ENCODE measurements around the gene ANKS1A. TPM values are rescaled to one million over a fixed set of nuclear protein-coding genes. Genes with fewer than 3 reads are reported as not detected.

The ANKS1A gene
- total RNA-seq, 1 donor from 2014 or later, result 17.0 TPM

DNA sequence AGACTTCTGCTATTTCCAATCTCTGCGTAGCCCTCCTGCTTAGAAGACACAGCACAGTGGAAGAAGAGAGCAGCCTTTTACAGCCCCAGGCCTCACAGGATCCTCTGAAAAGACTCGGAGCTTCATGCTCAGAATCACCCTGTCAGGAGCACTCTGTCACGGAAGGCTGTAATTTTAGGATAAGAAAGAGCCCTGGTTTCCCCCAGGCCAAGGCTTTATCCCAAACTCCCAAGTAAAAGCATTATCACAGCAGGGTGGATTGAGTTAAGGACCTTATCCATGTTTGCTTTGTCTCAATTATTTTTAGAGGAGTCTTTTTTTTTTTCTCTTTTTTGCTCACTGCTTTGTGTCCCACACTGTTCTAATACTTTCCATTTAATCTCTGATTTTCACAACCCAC, 39.2 kb downstream of the ANKS1A start:
- Mint-ChIP-seq H3K36me3 (no peaks in the 10 kb centered on the region), H3K4me3 (no peak overlapping the region)

DNA sequence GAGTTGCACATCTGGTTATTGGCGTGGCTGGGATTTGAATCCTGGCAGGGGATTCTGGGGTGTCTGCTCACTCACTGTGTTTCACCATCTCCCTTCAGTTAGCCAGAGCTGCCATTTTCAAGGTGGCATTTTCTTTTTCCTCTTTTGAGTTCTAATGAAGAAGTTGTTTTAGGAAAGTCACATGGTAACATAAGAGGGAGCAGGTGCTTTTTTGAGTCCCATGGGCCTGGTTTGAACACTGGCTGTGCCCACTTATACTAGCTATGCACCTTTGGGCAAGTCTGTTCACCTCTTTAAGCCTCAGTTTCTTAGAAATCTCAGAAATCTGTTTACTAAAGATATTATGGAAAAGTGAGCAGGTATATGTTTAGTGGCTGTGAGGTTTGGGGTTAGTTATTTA, 39.6 kb downstream of the ANKS1A start:
- Histone ChIP-seq H2AFZ (replicated peaks) (no peak overlapping the region), H3K79me2 (ENCODE audit: low read depth) (peaks cover 19% of the 10 kb centered on the region), H3K9me3 (ENCODE audit: low read depth) (no peaks in the 10 kb centered on the region), H3K4me1 (peaks cover 37% of the 10 kb centered on the region), H3K27ac (no peak overlapping the region), H4K20me1 (ENCODE audit: low read depth) (peaks cover 84% of the 10 kb centered on the region), H3F3A (ENCODE audit: low read depth) (peaks cover 23% of the 10 kb centered on the region), H3K4me3 (no peak overlapping the region), H3K9ac (no peak overlapping the region), H3K27me3 (peaks cover 40% of the 10 kb centered on the region), H3K4me2 (peak overlapping the region; percentile 69), H3K36me3 (no peaks in the 10 kb centered on the region)
- Mint-ChIP-seq H3K27me3 (ENCODE audit: insufficient read depth, low read depth) (no peaks in the 10 kb centered on the region), H3K4me3 (no peak overlapping the region), H3K4me1 (peaks cover 15% of the 10 kb centered on the region), H3K36me3 (no peaks in the 10 kb centered on the region), H3K9me3 (no peaks in the 10 kb centered on the region), H3K27ac (no peak overlapping the region)
- no peak for DNase-seq (ENCODE audit: low spot score)
- TF ChIP-seq EZH2 (IDR thresholded peaks at IDR 0.05) (no peak), EZH2phosphoT487 (IDR thresholded peaks at IDR 0.05) (no peak)
- TF ChIP-seq, protein P1, sequence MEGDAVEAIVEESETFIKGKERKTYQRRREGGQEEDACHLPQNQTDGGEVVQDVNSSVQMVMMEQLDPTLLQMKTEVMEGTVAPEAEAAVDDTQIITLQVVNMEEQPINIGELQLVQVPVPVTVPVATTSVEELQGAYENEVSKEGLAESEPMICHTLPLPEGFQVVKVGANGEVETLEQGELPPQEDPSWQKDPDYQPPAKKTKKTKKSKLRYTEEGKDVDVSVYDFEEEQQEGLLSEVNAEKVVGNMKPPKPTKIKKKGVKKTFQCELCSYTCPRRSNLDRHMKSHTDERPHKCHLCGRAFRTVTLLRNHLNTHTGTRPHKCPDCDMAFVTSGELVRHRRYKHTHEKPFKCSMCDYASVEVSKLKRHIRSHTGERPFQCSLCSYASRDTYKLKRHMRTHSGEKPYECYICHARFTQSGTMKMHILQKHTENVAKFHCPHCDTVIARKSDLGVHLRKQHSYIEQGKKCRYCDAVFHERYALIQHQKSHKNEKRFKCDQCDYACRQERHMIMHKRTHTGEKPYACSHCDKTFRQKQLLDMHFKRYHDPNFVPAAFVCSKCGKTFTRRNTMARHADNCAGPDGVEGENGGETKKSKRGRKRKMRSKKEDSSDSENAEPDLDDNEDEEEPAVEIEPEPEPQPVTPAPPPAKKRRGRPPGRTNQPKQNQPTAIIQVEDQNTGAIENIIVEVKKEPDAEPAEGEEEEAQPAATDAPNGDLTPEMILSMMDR (IDR thresholded peaks at IDR 0.05), result no peak

More for the DNA sequence above, 39.2 kb downstream of the ANKS1A start:
- Histone ChIP-seq H3K27ac (peak overlapping the region; percentile 18), H3K4me2 (peak overlapping the region; percentile 69), H3K9me3 (ENCODE audit: low read depth) (no peaks in the 10 kb centered on the region), H3K27me3 (peaks cover 40% of the 10 kb centered on the region), H3K4me3 (peak overlapping the region; percentile 16), H2AFZ (replicated peaks) (no peak overlapping the region), H4K20me1 (ENCODE audit: low read depth) (peaks cover 81% of the 10 kb centered on the region), H3F3A (ENCODE audit: low read depth) (peaks cover 23% of the 10 kb centered on the region), H3K79me2 (ENCODE audit: low read depth) (peaks cover 19% of the 10 kb centered on the region), H3K4me1 (peaks cover 37% of the 10 kb centered on the region), H3K36me3 (no peaks in the 10 kb centered on the region), H3K9ac (no peak overlapping the region)
- Mint-ChIP-seq H3K27ac (no peak overlapping the region), H3K9me3 (no peaks in the 10 kb centered on the region), H3K27me3 (ENCODE audit: insufficient read depth, low read depth) (no peaks in the 10 kb centered on the region), H3K4me1 (peaks cover 15% of the 10 kb centered on the region)
- TF ChIP-seq EZH2phosphoT487 (IDR thresholded peaks at IDR 0.05), result peak; percentile 35
- no peak for TF ChIP-seq EZH2 (IDR thresholded peaks at IDR 0.05)
- TF ChIP-seq, protein P1 (IDR thresholded peaks at IDR 0.05), result no peak
- DNase-seq (ENCODE audit: low spot score), result peak; percentile 74

DNA sequence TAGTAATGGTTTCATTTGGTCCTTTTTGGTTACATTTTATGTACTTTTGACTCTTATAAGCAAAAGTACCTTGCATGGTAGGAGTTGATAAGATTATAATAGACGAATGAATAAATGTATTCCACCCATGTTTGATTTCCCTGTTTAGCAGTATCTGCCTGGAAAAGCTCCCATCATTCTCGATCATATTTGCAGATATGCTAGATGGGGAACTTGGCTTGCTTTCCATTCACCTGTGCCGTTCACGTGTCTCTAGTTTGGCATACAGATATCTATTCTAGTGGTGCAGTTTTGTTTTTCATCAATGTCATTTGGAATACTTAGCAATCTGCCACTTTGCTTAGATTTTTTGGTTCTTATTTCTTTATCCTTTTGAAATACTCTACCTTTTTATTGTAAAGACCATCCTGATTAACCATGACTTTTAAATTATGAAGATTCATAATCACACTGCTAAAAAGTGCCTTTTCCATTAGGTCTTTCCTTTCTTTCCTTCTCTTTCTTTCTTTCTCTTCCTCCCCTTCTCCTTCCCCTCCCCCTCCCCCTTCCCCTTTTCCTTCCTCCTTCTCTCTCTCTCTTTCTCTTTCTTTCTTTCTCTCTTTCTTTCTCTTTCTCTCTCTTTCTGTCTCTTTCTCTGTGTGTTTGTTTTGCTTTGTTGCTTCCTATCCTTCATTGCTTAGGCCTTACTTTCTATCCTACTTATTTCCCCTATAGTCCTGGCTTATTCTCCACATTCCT, 40.4 kb downstream of the ANKS1A start:
- H3K36me3 ChIP-seq, result no peaks in the 10 kb centered on the region
- H2AFZ ChIP-seq (replicated peaks), result no peak overlapping the region
- H3K79me2 ChIP-seq (ENCODE audit: low read depth), result peaks cover 19% of the 10 kb centered on the region
- peaks cover 33% of the 10 kb centered on the region for H3K4me1 ChIP-seq
- H3K27me3 Mint-ChIP-seq (ENCODE audit: insufficient read depth, low read depth), result no peaks in the 10 kb centered on the region
- peaks cover 40% of the 10 kb centered on the region for H3K27me3 ChIP-seq
- no peaks in the 10 kb centered on the region for H3K9me3 Mint-ChIP-seq
- TF ChIP-seq EZH2phosphoT487 (IDR thresholded peaks at IDR 0.05) (no peak), EZH2 (IDR thresholded peaks at IDR 0.05) (no peak)
- TF ChIP-seq, protein P1 (IDR thresholded peaks at IDR 0.05), result no peak
- no peak overlapping the region for H3K27ac Mint-ChIP-seq
- no peak overlapping the region for H3K9ac ChIP-seq
- no peaks in the 10 kb centered on the region for H3K36me3 Mint-ChIP-seq
- H3F3A ChIP-seq (ENCODE audit: low read depth), result peaks cover 23% of the 10 kb centered on the region
- no peak overlapping the region for H3K4me3 ChIP-seq
- no peaks in the 10 kb centered on the region for H3K9me3 ChIP-seq (ENCODE audit: low read depth)
- no peak overlapping the region for H3K4me3 Mint-ChIP-seq
- no peak for DNase-seq (ENCODE audit: low spot score)
- H3K4me1 Mint-ChIP-seq, result peaks cover 15% of the 10 kb centered on the region
- no peak overlapping the region for H3K4me2 ChIP-seq
- peaks cover 82% of the 10 kb centered on the region for H4K20me1 ChIP-seq (ENCODE audit: low read depth)
- no peak overlapping the region for H3K27ac ChIP-seq

Data from neural progenitor cell (in vitro differentiated cells).